H9 (cell line): ENCODE measurements around the gene CREG2. TPM values are rescaled to one million over a fixed set of nuclear protein-coding genes. Genes with fewer than 3 reads are reported as not detected.

ENCODE experiments used
- DNase-seq: peaks from one replicate; pipeline ENCODE4 v3.0.0-alpha.2; 2017
- H2AFZ ChIP-seq: one replicate; pipeline ENCODE4 v1.6.1; 2013; ENCODE audit warnings: mild to moderate bottlenecking, low read length, control low read depth, moderate library complexity
- H2AK5ac ChIP-seq: 2 replicates; pipeline ENCODE4 v1.6.1; 2013; ENCODE audit warnings: low read length, control low read depth, mixed read lengths; ENCODE audit not compliant: insufficient read length
- H2BK120ac ChIP-seq: one replicate; pipeline ENCODE4 v1.6.1; 2013; ENCODE audit warnings: low read depth, mild to moderate bottlenecking, low read length, control low read depth, inconsistent platforms; ENCODE audit not compliant: poor library complexity, severe bottlenecking
- H2BK12ac ChIP-seq: 2 replicates; pipeline ENCODE4 v1.6.1; 2013; ENCODE audit warnings: low read length, control low read depth, mixed read lengths, low read depth; ENCODE audit not compliant: insufficient read length
- H2BK15ac ChIP-seq: 2 replicates; pipeline ENCODE4 v1.6.1; 2013; ENCODE audit warnings: low read depth, low read length, control low read depth
- H2BK20ac ChIP-seq: one replicate; pipeline ENCODE4 v1.6.1; 2013; ENCODE audit warnings: low read depth, mild to moderate bottlenecking, low read length, control low read depth, inconsistent platforms; ENCODE audit not compliant: poor library complexity, severe bottlenecking
- H2BK5ac ChIP-seq: 2 replicates; pipeline ENCODE4 v1.6.1; 2013; ENCODE audit warnings: low read length, control low read depth, mixed read lengths; ENCODE audit not compliant: insufficient read length
- H3K14ac ChIP-seq: 2 replicates; pipeline ENCODE4 v1.6.1; 2013; ENCODE audit warnings: low read length, control low read depth; ENCODE audit not compliant: insufficient read depth
- H3K18ac ChIP-seq: 2 replicates; pipeline ENCODE4 v1.6.1; 2013; ENCODE audit warnings: low read depth, mild to moderate bottlenecking, mixed read lengths, low read length, control low read depth; ENCODE audit not compliant: insufficient read length
- H3K23ac ChIP-seq: 2 replicates; pipeline ENCODE4 v1.6.1; 2013; ENCODE audit warnings: low read length, control low read depth, mixed read lengths, low read depth; ENCODE audit not compliant: insufficient read length
- H3K23me2 ChIP-seq: 2 replicates; pipeline ENCODE4 v1.6.1; 2013; ENCODE audit warnings: low read depth, mild to moderate bottlenecking, mixed read lengths, low read length, control low read depth; ENCODE audit not compliant: insufficient read length, poor library complexity, severe bottlenecking
- H3K27ac ChIP-seq: 2 replicates; pipeline ENCODE4 v1.5.1; 2013; ENCODE audit warnings: low read length, control low read depth, mixed read lengths, low read depth; ENCODE audit not compliant: insufficient read length
- H3K27me3 ChIP-seq: 2 replicates; pipeline ENCODE4 v1.6.1; 2013; ENCODE audit warnings: low read length, control low read depth, inconsistent platforms; ENCODE audit not compliant: insufficient read depth
- H3K4ac ChIP-seq: 2 replicates; pipeline ENCODE4 v1.6.1; 2013; ENCODE audit warnings: low read depth, mild to moderate bottlenecking, control low read depth, inconsistent platforms, low read length, moderate library complexity
- H3K4me1 ChIP-seq: 2 replicates; pipeline ENCODE4 v1.6.1; 2013; ENCODE audit warnings: low read length, control low read depth, inconsistent platforms; ENCODE audit not compliant: insufficient read depth
- H3K4me2 ChIP-seq: 2 replicates; pipeline ENCODE4 v1.6.1; 2013; ENCODE audit warnings: low read length, control low read depth, mixed read lengths; ENCODE audit not compliant: insufficient read length, insufficient read depth
- H3K56ac ChIP-seq: 2 replicates; pipeline ENCODE4 v1.6.1; 2013; ENCODE audit warnings: low read depth, mild to moderate bottlenecking, mixed read lengths, low read length, control low read depth; ENCODE audit not compliant: insufficient read length
- H3K79me1 ChIP-seq: 2 replicates; pipeline ENCODE4 v1.6.1; 2013; ENCODE audit warnings: low read depth, mild to moderate bottlenecking, moderate library complexity, low read length, control low read depth, inconsistent platforms; ENCODE audit not compliant: insufficient read depth, poor library complexity, severe bottlenecking
- H3K79me2 ChIP-seq: 2 replicates; pipeline ENCODE4 v1.6.1; 2013; ENCODE audit warnings: low read length, control low read depth, inconsistent platforms; ENCODE audit not compliant: insufficient read depth
- H3K9ac ChIP-seq: 2 replicates; pipeline ENCODE4 v1.6.1; 2013; ENCODE audit warnings: low read length, control low read depth, mixed read lengths; ENCODE audit not compliant: insufficient read length; ENCODE audit errors: extremely low read depth
- H3K9me3 ChIP-seq: one replicate; pipeline ENCODE4 v1.6.1; 2013; ENCODE audit warnings: low read depth, low read length, inconsistent platforms; ENCODE audit not compliant: control insufficient read depth
- H3T11ph ChIP-seq: one replicate; pipeline ENCODE4 v1.6.1; 2013; ENCODE audit warnings: mild to moderate bottlenecking, low read length, control low read depth, inconsistent platforms
- H4K20me1 ChIP-seq: one replicate; pipeline ENCODE4 v1.6.1; 2013; ENCODE audit not compliant: control insufficient read depth, insufficient read length, insufficient read depth
- H4K5ac ChIP-seq: 2 replicates; pipeline ENCODE4 v1.6.1; 2013; ENCODE audit warnings: low read depth, mild to moderate bottlenecking, mixed read lengths, low read length, control low read depth; ENCODE audit not compliant: insufficient read length
- H4K8ac ChIP-seq: replicated peaks from 2 replicates; pipeline ENCODE4 v1.6.1; 2013; ENCODE audit warnings: low read length, control low read depth, mixed read lengths, low read depth; ENCODE audit not compliant: insufficient read length
- H4K91ac ChIP-seq: 2 replicates; pipeline ENCODE4 v1.6.1; 2013; ENCODE audit warnings: low read depth, mild to moderate bottlenecking, moderate library complexity, mixed read lengths, low read length, control low read depth; ENCODE audit not compliant: insufficient read length
- H3K27ac Mint-ChIP-seq, 3 experiments: 2 replicates in 2 of 3; 3 replicates in 1 of 3; pipeline ENCODE4 v1.8.0; 2020 to 2021; ENCODE audit warnings: mixed read lengths in 3 of 3, mild to moderate bottlenecking in 1 of 3, moderate library complexity in 1 of 3
- H3K27me3 Mint-ChIP-seq: 2 replicates; pipeline ENCODE4 v1.8.0; 2021; ENCODE audit warnings: low read depth, mild to moderate bottlenecking, moderate library complexity, mixed read lengths
- H3K36me3 Mint-ChIP-seq, 3 experiments: 2 replicates in 2 of 3; 3 replicates in 1 of 3; pipeline ENCODE4 v1.8.0; 2020 to 2021; ENCODE audit warnings: low read depth in 3 of 3, mixed read lengths in 3 of 3; ENCODE audit not compliant: insufficient read depth in 1 of 3
- H3K4me1 Mint-ChIP-seq, 2 experiments: 2 replicates each; pipeline ENCODE4 v1.8.0; 2020; ENCODE audit warnings: mixed read lengths in 2 of 2
- H3K4me3 Mint-ChIP-seq, 2 experiments: 2 replicates in 1 of 2; 3 replicates in 1 of 2; pipeline ENCODE4 v1.8.0; 2020 to 2021; ENCODE audit warnings: mild to moderate bottlenecking in 2 of 2, mixed read lengths in 2 of 2, moderate library complexity in 1 of 2
- H3K9me3 Mint-ChIP-seq, 2 experiments: 2 replicates in 1 of 2; 3 replicates in 1 of 2; pipeline ENCODE4 v1.8.0; 2020; ENCODE audit warnings: mild to moderate bottlenecking in 2 of 2, mixed read lengths in 2 of 2, moderate library complexity in 1 of 2
- CTCF ChIP-seq: fragments of 200-600 bp; sonication (generic); conservative IDR thresholded peaks from 3 replicates; pipeline ENCODE4 v1.8.0; 2021; ENCODE audit warnings: antibody characterized with exemption, mild to moderate bottlenecking
- WGBS: extraction: QIAGEN DNeasy Blood & Tissue Kit; methylation state at CpG from one replicate; pipeline ENCODE4 v1.1.7; 2013; ENCODE audit warnings: missing lambda C conversion rate, low lambda C conversion rate, mixed read lengths; ENCODE audit not compliant: insufficient read length; ENCODE audit errors: extremely low coverage; 5-methylcytosine and 5-hydroxymethylcytosine counted together
- total RNA-seq: library from RNA; stranded (reverse); gene quantifications from 2 replicates; pipeline ENCODE4 v1.2.1, GENCODE V29; 2021

CREG2 gene
- total RNA-seq, 1 experiment from 2014 or later = 0.77 TPM

- Histone ChIP-seq H2AK5ac (no peak overlapping the region), H3K14ac (no peak overlapping the region), H3K9me3 (no peaks in the 10 kb centered on the region), H3K27me3 (no peaks in the 10 kb centered on the region), H2BK12ac (no peak overlapping the region), H2BK5ac (no peak overlapping the region), H2BK120ac (no peak overlapping the region), H2BK20ac (no peak overlapping the region), H3K4me1 (no peaks in the 10 kb centered on the region), H3K23ac (no peak overlapping the region), H3K4ac (no peak overlapping the region), H3K18ac (no peak overlapping the region), H3K23me2 (no peaks in the 10 kb centered on the region), H4K20me1 (no peaks in the 10 kb centered on the region), H4K8ac (no peak overlapping the region), H3K56ac (no peak overlapping the region), H3K79me2 (no peaks in the 10 kb centered on the region), H3K79me1 (no peaks in the 10 kb centered on the region), H3T11ph (no peak overlapping the region), H3K27ac (no peak overlapping the region), H2AFZ (no peak overlapping the region), H3K4me2 (no peak overlapping the region), H4K5ac (no peak overlapping the region), H4K91ac (no peak overlapping the region), H2BK15ac (no peak overlapping the region), H3K9ac (no peak overlapping the region)
- H3K9me3 Mint-ChIP-seq = no peaks in the 10 kb centered on the region
- 0 out of 2 replicates have a peak, but pooled peaks cover 2% of the 10 kb centered on the region for H3K27me3 Mint-ChIP-seq
- H3K27ac Mint-ChIP-seq = no peak overlapping the region
- no peak for TF ChIP-seq CTCF
- H3K4me1 Mint-ChIP-seq = peaks cover 0 to 3% of the 10 kb centered on the region in 2 experiments; a peak in 1 of 4 replicates
- no peak overlapping the region for H3K4me3 Mint-ChIP-seq
- DNase-seq = no peak
- WGBS = no CpG with 5 or more reads among the region's 7 CpGs
- H3K36me3 Mint-ChIP-seq = no peaks in the 10 kb centered on the region
Observed at GRCh38 chr2:101427240-101427639, 39.9 kb upstream of the CREG2 start.
